ENCODE data around the gene NACC1.

GRCh38 chr19:13151605-13152355 is 33.7 kb downstream of the NACC1 start:
- TF ChIP-seq ZNF462 (CRISPR knock-in tag; IDR thresholded peaks at IDR 0.05), result no peak
- TF ChIP-seq CTCF (conservative IDR thresholded peaks at IDR 0.05; ENCODE audit: low read depth in 2 of 2), result peak in 1 of 2 experiments; percentile 13; a peak in 1 of 4 replicates
- TF ChIP-seq EZH2 (IDR thresholded peaks at IDR 0.05; ENCODE audit: low read depth, unreplicated experiment), result no peak
- peak; percentile 94 for TF ChIP-seq POLR2AphosphoS5 (IDR thresholded peaks at IDR 0.05; ENCODE audit: low read depth)
- peak; percentile 20 for TF ChIP-seq REST (IDR thresholded peaks at IDR 0.05; ENCODE audit: unreplicated experiment)
- no peak for TF ChIP-seq EZH2phosphoT487 (IDR thresholded peaks at IDR 0.05; ENCODE audit: unreplicated experiment)
- peak; percentile 71 for TF ChIP-seq CREB1 (CRISPR knock-in tag; IDR thresholded peaks at IDR 0.05; ENCODE audit: low read depth)
- no peak for TF ChIP-seq STAT1 (IDR thresholded peaks at IDR 0.05; ENCODE audit: unreplicated experiment)
- TF ChIP-seq ZNF114 (CRISPR knock-in tag; IDR thresholded peaks at IDR 0.05), result no peak
- TF ChIP-seq JUNB (IDR thresholded peaks at IDR 0.05; ENCODE audit: unreplicated experiment), result no peak
- TF ChIP-seq ZNF331 (CRISPR knock-in tag; IDR thresholded peaks at IDR 0.05; ENCODE audit: low read depth), result no peak
- TF ChIP-seq NANOG (IDR thresholded peaks at IDR 0.05; ENCODE audit: borderline replicate concordance), result no peak

Data from GM23338 (cell line).